OCI-LY7 (cell line): ENCODE measurements around the gene SDCBP2. TPM values are rescaled to one million over a fixed set of nuclear protein-coding genes. Genes with fewer than 3 reads are reported as not detected.

Experiments
- BruUV-seq: library from RNA; stranded (reverse); fragments of 400-500 nt; replicated peaks from 2 replicates; lab custom pipeline; 2021; lab: Mats Ljungman, UMichigan
- CTCF ChIA-PET: fragments of 300-600 bp; sonication (Branson Sonifier 250); formaldehyde crosslinking; loops from one replicate; lab custom pipeline; 2022; ENCODE audit warnings: antibody characterized with exemption; ENCODE audit not compliant: unreplicated experiment; lab: Charles Lee
- POLR2A ChIA-PET: fragments of 300-600 bp; sonication (Branson Sonifier 250); formaldehyde crosslinking; loops from one replicate; lab custom pipeline; 2022; ENCODE audit warnings: antibody characterized with exemption; lab: Charles Lee
- DNase-seq: peaks from one replicate; pipeline ENCODE4 v3.0.0-alpha.2; 2015; ENCODE audit warnings: low spot score
- H2AFZ ChIP-seq: fragments of 200-600 bp; sonication (generic), shearing (Covaris generic); 2 replicates; pipeline ENCODE4 v1.6.1; 2014; ENCODE audit warnings: mild to moderate bottlenecking, antibody characterized with exemption, low read length, moderate library complexity
- H3K27ac ChIP-seq: fragments of 200-600 bp; sonication (generic); 2 replicates; pipeline ENCODE4 v1.5.1; 2014; ENCODE audit warnings: mixed run types, low read depth, mild to moderate bottlenecking, moderate library complexity, low read length, inconsistent platforms; ENCODE audit not compliant: poor library complexity, severe bottlenecking
- H3K36me3 ChIP-seq: fragments of 200-600 bp; sonication (generic); 2 replicates; pipeline ENCODE4 v1.6.1; 2014; ENCODE audit warnings: mild to moderate bottlenecking, antibody characterized with exemption, low read length, moderate library complexity, mixed read lengths; ENCODE audit not compliant: insufficient read depth
- H3K4me1 ChIP-seq: fragments of 200-600 bp; sonication (generic); 2 replicates; pipeline ENCODE4 v1.5.1; 2014; ENCODE audit warnings: mild to moderate bottlenecking, low read length; ENCODE audit not compliant: insufficient read depth, poor library complexity, severe bottlenecking
- H3K4me2 ChIP-seq: fragments of 200-600 bp; sonication (generic); 2 replicates; pipeline ENCODE4 v1.6.1; 2014; ENCODE audit warnings: mild to moderate bottlenecking, low read length
- H3K4me3 ChIP-seq: fragments of 200-600 bp; sonication (generic); 2 replicates; pipeline ENCODE4 v1.5.1; 2014; ENCODE audit warnings: mild to moderate bottlenecking, low read depth, low read length; ENCODE audit not compliant: poor library complexity, severe bottlenecking
- H3K79me2 ChIP-seq: fragments of 200-600 bp; sonication (generic); 2 replicates; pipeline ENCODE4 v1.6.1; 2016; ENCODE audit warnings: low read depth, mild to moderate bottlenecking, low read length, moderate library complexity, mixed read lengths; ENCODE audit not compliant: insufficient read depth
- H3K9me2 ChIP-seq: fragments of 200-600 bp; sonication (generic); 2 replicates; pipeline ENCODE4 v1.6.1; 2016; ENCODE audit warnings: mild to moderate bottlenecking, low read length, mixed read lengths; ENCODE audit not compliant: insufficient read depth
- H3K9me3 ChIP-seq: fragments of 200-600 bp; sonication (generic); 2 replicates; pipeline ENCODE4 v1.6.1; 2014; ENCODE audit warnings: mild to moderate bottlenecking, mixed run types, low read length, mixed read lengths
- H4K20me1 ChIP-seq: fragments of 200-600 bp; sonication (generic); 2 replicates; pipeline ENCODE4 v1.6.1; 2014; ENCODE audit warnings: mild to moderate bottlenecking, antibody characterized with exemption, low read length, moderate library complexity, mixed read lengths; ENCODE audit not compliant: insufficient read depth
- CTCF ChIP-seq: fragments of 200-600 bp; sonication (generic); conservative IDR thresholded peaks from 2 replicates; pipeline ENCODE4 v1.5.1; 2014; ENCODE audit warnings: mild to moderate bottlenecking, antibody characterized with exemption, low read length, moderate library complexity, mixed read lengths
- EZH2phosphoT487 ChIP-seq: fragments of 200-600 bp; sonication (generic); IDR thresholded peaks from 2 replicates; pipeline ENCODE4 v1.6.1; 2018; ENCODE audit warnings: low read depth, borderline replicate concordance, mild to moderate bottlenecking, mixed run types, antibody characterized with exemption, low read length, moderate library complexity, mixed read lengths
- intact Hi-C: fragments of 100-400 bp; cut with micrococcal nuclease; formaldehyde crosslinking; loops from one replicate; pipeline ENCODE4 v1.10.0; 2022; ENCODE audit not compliant: unreplicated experiment
- total RNA-seq, 2 experiments: library from RNA; depleted of rRNA in 1 of 2; stranded (reverse); fragments of >200 nt in 1 of 2; shearing (Covaris generic) in 1 of 2; gene quantifications; 2 replicates each; pipeline ENCODE4 v1.2.3, GENCODE V29; 2014 to 2022

SDCBP2 gene
- total RNA-seq, 2 experiments from 2014 or later = 1.8 to 2.6 TPM

GRCh38 chr20:1308702-1309095 is 20.2 kb downstream of the SDCBP2 start:
- ChIA-PET CTCF (no interaction called here), POLR2A (no interaction called here)
- Histone ChIP-seq H3K9me3 (no peaks in the 10 kb centered on the region), H4K20me1 (no peaks in the 10 kb centered on the region), H3K4me1 (peaks cover 2% of the 10 kb centered on the region), H3K9me2 (no peaks in the 10 kb centered on the region), H3K4me2 (no peak overlapping the region), H3K27ac (no peak overlapping the region), H3K36me3 (no peaks in the 10 kb centered on the region), H3K4me3 (no peak overlapping the region), H2AFZ (no peak overlapping the region), H3K79me2 (no peaks in the 10 kb centered on the region)
- DNase-seq = no peak
- BruUV-seq = no TSS peak
- TF ChIP-seq CTCF (no peak), EZH2phosphoT487 (no peak)
- intact Hi-C loops = no loop called here

GRCh38 chr20:1308067-1308701 is 20.8 kb downstream of the SDCBP2 start:
- Histone ChIP-seq H3K4me3 (no peak overlapping the region), H3K9me2 (no peaks in the 10 kb centered on the region), H3K9me3 (no peaks in the 10 kb centered on the region), H3K79me2 (no peaks in the 10 kb centered on the region), H2AFZ (no peak overlapping the region), H3K4me1 (no peaks in the 10 kb centered on the region), H3K4me2 (no peak overlapping the region), H3K27ac (no peak overlapping the region), H4K20me1 (no peaks in the 10 kb centered on the region), H3K36me3 (no peaks in the 10 kb centered on the region)
- DNase-seq = no peak
- POLR2A ChIA-PET = no interaction called here
- TF ChIP-seq CTCF (no peak), EZH2phosphoT487 (no peak)
- intact Hi-C loops = no loop called here
- BruUV-seq = no TSS peak
- CTCF ChIA-PET = no interaction called here

GRCh38 chr20:1307571-1307971 is 21.4 kb downstream of the SDCBP2 start:
- CTCF ChIA-PET = no interaction called here
- Histone ChIP-seq H4K20me1 (no peaks in the 10 kb centered on the region), H3K4me3 (no peak overlapping the region), H3K79me2 (no peaks in the 10 kb centered on the region), H2AFZ (no peak overlapping the region), H3K9me3 (no peaks in the 10 kb centered on the region), H3K27ac (no peak overlapping the region), H3K4me1 (no peaks in the 10 kb centered on the region), H3K4me2 (no peak overlapping the region), H3K9me2 (no peaks in the 10 kb centered on the region), H3K36me3 (no peaks in the 10 kb centered on the region)
- POLR2A ChIA-PET = no interaction called here
- BruUV-seq = no TSS peak
- intact Hi-C loops = no loop called here
- TF ChIP-seq EZH2phosphoT487 = no peak
- TF ChIP-seq CTCF = no peak
- DNase-seq = no peak
